OCI-LY7 (cell line): ENCODE results near the gene C22orf42. TPM values are rescaled to one million over a fixed set of nuclear protein-coding genes. Genes with fewer than 3 reads are reported as not detected.

Experiments
- BruUV-seq: library from RNA; stranded (reverse); fragments of 400-500 nt; replicated peaks from 2 replicates; lab custom pipeline; 2021; lab: Mats Ljungman, UMichigan
- CTCF ChIA-PET: fragments of 300-600 bp; sonication (Branson Sonifier 250); formaldehyde crosslinking; loops from one replicate; lab custom pipeline; 2022; ENCODE audit warnings: antibody characterized with exemption; ENCODE audit not compliant: unreplicated experiment; lab: Charles Lee
- POLR2A ChIA-PET: fragments of 300-600 bp; sonication (Branson Sonifier 250); formaldehyde crosslinking; loops from one replicate; lab custom pipeline; 2022; ENCODE audit warnings: antibody characterized with exemption; lab: Charles Lee
- DNase-seq: peaks from one replicate; pipeline ENCODE4 v3.0.0-alpha.2; 2015; ENCODE audit warnings: low spot score
- H2AFZ ChIP-seq: fragments of 200-600 bp; sonication (generic), shearing (Covaris generic); 2 replicates; pipeline ENCODE4 v1.6.1; 2014; ENCODE audit warnings: mild to moderate bottlenecking, antibody characterized with exemption, low read length, moderate library complexity
- H3K27ac ChIP-seq: fragments of 200-600 bp; sonication (generic); 2 replicates; pipeline ENCODE4 v1.5.1; 2014; ENCODE audit warnings: mixed run types, low read depth, mild to moderate bottlenecking, moderate library complexity, low read length, inconsistent platforms; ENCODE audit not compliant: poor library complexity, severe bottlenecking
- H3K36me3 ChIP-seq: fragments of 200-600 bp; sonication (generic); 2 replicates; pipeline ENCODE4 v1.6.1; 2014; ENCODE audit warnings: mild to moderate bottlenecking, antibody characterized with exemption, low read length, moderate library complexity, mixed read lengths; ENCODE audit not compliant: insufficient read depth
- H3K4me1 ChIP-seq: fragments of 200-600 bp; sonication (generic); 2 replicates; pipeline ENCODE4 v1.5.1; 2014; ENCODE audit warnings: mild to moderate bottlenecking, low read length; ENCODE audit not compliant: insufficient read depth, poor library complexity, severe bottlenecking
- H3K4me2 ChIP-seq: fragments of 200-600 bp; sonication (generic); 2 replicates; pipeline ENCODE4 v1.6.1; 2014; ENCODE audit warnings: mild to moderate bottlenecking, low read length
- H3K4me3 ChIP-seq: fragments of 200-600 bp; sonication (generic); 2 replicates; pipeline ENCODE4 v1.5.1; 2014; ENCODE audit warnings: mild to moderate bottlenecking, low read depth, low read length; ENCODE audit not compliant: poor library complexity, severe bottlenecking
- H3K79me2 ChIP-seq: fragments of 200-600 bp; sonication (generic); 2 replicates; pipeline ENCODE4 v1.6.1; 2016; ENCODE audit warnings: low read depth, mild to moderate bottlenecking, low read length, moderate library complexity, mixed read lengths; ENCODE audit not compliant: insufficient read depth
- H3K9me2 ChIP-seq: fragments of 200-600 bp; sonication (generic); 2 replicates; pipeline ENCODE4 v1.6.1; 2016; ENCODE audit warnings: mild to moderate bottlenecking, low read length, mixed read lengths; ENCODE audit not compliant: insufficient read depth
- H3K9me3 ChIP-seq: fragments of 200-600 bp; sonication (generic); 2 replicates; pipeline ENCODE4 v1.6.1; 2014; ENCODE audit warnings: mild to moderate bottlenecking, mixed run types, low read length, mixed read lengths
- H4K20me1 ChIP-seq: fragments of 200-600 bp; sonication (generic); 2 replicates; pipeline ENCODE4 v1.6.1; 2014; ENCODE audit warnings: mild to moderate bottlenecking, antibody characterized with exemption, low read length, moderate library complexity, mixed read lengths; ENCODE audit not compliant: insufficient read depth
- CTCF ChIP-seq: fragments of 200-600 bp; sonication (generic); conservative IDR thresholded peaks from 2 replicates; pipeline ENCODE4 v1.5.1; 2014; ENCODE audit warnings: mild to moderate bottlenecking, antibody characterized with exemption, low read length, moderate library complexity, mixed read lengths
- EZH2phosphoT487 ChIP-seq: fragments of 200-600 bp; sonication (generic); IDR thresholded peaks from 2 replicates; pipeline ENCODE4 v1.6.1; 2018; ENCODE audit warnings: low read depth, borderline replicate concordance, mild to moderate bottlenecking, mixed run types, antibody characterized with exemption, low read length, moderate library complexity, mixed read lengths
- intact Hi-C: fragments of 100-400 bp; cut with micrococcal nuclease; formaldehyde crosslinking; loops from one replicate; pipeline ENCODE4 v1.10.0; 2022; ENCODE audit not compliant: unreplicated experiment
- total RNA-seq, 2 experiments: library from RNA; depleted of rRNA in 1 of 2; stranded (reverse); fragments of >200 nt in 1 of 2; shearing (Covaris generic) in 1 of 2; gene quantifications; 2 replicates each; pipeline ENCODE4 v1.2.3, GENCODE V29; 2014 to 2022

The C22orf42 gene
- total RNA-seq, 2 experiments from 2014 or later, result not detected

- CTCF ChIA-PET, result no interaction called here
- H3K9me3 ChIP-seq, result no peaks in the 10 kb centered on the region
These were observed 48.9 kb upstream of the C22orf42 start for GRCh38 chr22:32207971-32208480.

GRCh38 chr22:32206774-32207758 is 48.0 kb upstream of the C22orf42 start:
- Histone ChIP-seq H3K27ac (no peak overlapping the region), H3K9me3 (no peaks in the 10 kb centered on the region), H3K79me2 (no peaks in the 10 kb centered on the region), H3K4me3 (no peak overlapping the region), H2AFZ (no peak overlapping the region), H3K36me3 (no peaks in the 10 kb centered on the region), H3K4me2 (no peak overlapping the region), H4K20me1 (no peaks in the 10 kb centered on the region), H3K9me2 (no peaks in the 10 kb centered on the region), H3K4me1 (no peaks in the 10 kb centered on the region)
- intact Hi-C loops, result loop anchor here (10.0 kb wide), 1 partner anchor 268 kb away; the partner anchor contains the start of gene FBXO7
- TF ChIP-seq CTCF (peak; percentile 74), EZH2phosphoT487 (no peak)
- no TSS peak for BruUV-seq
- ChIA-PET POLR2A (no interaction called here), CTCF (no interaction called here)
- peak; percentile 42 for DNase-seq

More at GRCh38 chr22:32207971-32208480, 48.9 kb upstream of the C22orf42 start:
- POLR2A ChIA-PET, result no interaction called here
- H3K79me2 ChIP-seq, result no peaks in the 10 kb centered on the region
- TF ChIP-seq CTCF, result no peak
- no peak for TF ChIP-seq EZH2phosphoT487
- no peaks in the 10 kb centered on the region for H3K4me1 ChIP-seq
- no peak overlapping the region for H2AFZ ChIP-seq
- H3K9me2 ChIP-seq, result no peaks in the 10 kb centered on the region
- BruUV-seq, result no TSS peak
- intact Hi-C loops, result loop anchor here (10.0 kb wide), 1 partner anchor 267 kb away; the partner anchor contains the start of gene FBXO7
- H3K27ac ChIP-seq, result no peak overlapping the region
- DNase-seq, result no peak
- H4K20me1 ChIP-seq, result no peaks in the 10 kb centered on the region
- H3K36me3 ChIP-seq, result no peaks in the 10 kb centered on the region
- no peak overlapping the region for H3K4me3 ChIP-seq
- H3K4me2 ChIP-seq, result no peak overlapping the region
